Activated CD4-positive, alpha-beta T cell treated with anti-CD3 and anti-CD28 coated beads for 36 hours (primary cell): ENCODE measurements around the gene APP. TPM values are rescaled to one million over a fixed set of nuclear protein-coding genes. Genes with fewer than 3 reads are reported as not detected.

Source experiments
- ATAC-seq: fragments of 200-7000 bp; cut with Tn5 transposase; one replicate; pipeline ENCODE4 v1.10.0; 2021; ENCODE audit warnings: mild to moderate bottlenecking, moderate library complexity
- CTCF ChIA-PET: fragments of 350-600 bp; sonication (Branson Sonifier 250); formaldehyde crosslinking; loops from one replicate; lab custom pipeline; 2021; ENCODE audit warnings: antibody characterized with exemption; lab: Charles Lee
- POLR2A ChIA-PET: fragments of 350-600 bp; sonication (Branson Sonifier 250); formaldehyde crosslinking; loops from one replicate; lab custom pipeline; 2021; ENCODE audit warnings: antibody characterized with exemption, inconsistent platforms; lab: Charles Lee
- DNase-seq: peaks from one replicate; pipeline ENCODE4 v3.0.0-alpha.2; 2020
- H3K27ac Mint-ChIP-seq: one replicate; pipeline ENCODE4 v1.8.0; 2021; ENCODE audit warnings: mixed read lengths
- H3K27me3 Mint-ChIP-seq: one replicate; pipeline ENCODE4 v1.8.0; 2021; ENCODE audit warnings: mixed read lengths
- H3K36me3 Mint-ChIP-seq: one replicate; pipeline ENCODE4 v1.8.0; 2021; ENCODE audit warnings: low read depth, mixed read lengths
- H3K4me1 Mint-ChIP-seq: one replicate; pipeline ENCODE4 v1.8.0; 2021; ENCODE audit warnings: mixed read lengths
- H3K4me3 Mint-ChIP-seq: one replicate; pipeline ENCODE4 v1.8.0; 2021; ENCODE audit warnings: mild to moderate bottlenecking, moderate library complexity, mixed read lengths
- H3K9me3 Mint-ChIP-seq: one replicate; pipeline ENCODE4 v1.8.0; 2021; ENCODE audit warnings: low read depth, mixed read lengths
- intact Hi-C, 2 experiments: fragments of 100-400 bp; cut with DNase I in 1 of 2; cut with micrococcal nuclease in 1 of 2; formaldehyde crosslinking; loops; one replicate each; pipeline versions ENCODE4 v1.14.2 to v1.15.1; 2022 to 2024; cut with DNase I, micrococcal nuclease
- total RNA-seq, 2 experiments: library from RNA; stranded (reverse); gene quantifications; one replicate each; pipeline ENCODE4 v1.2.3, GENCODE V29; 2021

APP gene
- total RNA-seq, 2 experiments from 2014 or later, result 59.8 to 71.1 TPM

DNA sequence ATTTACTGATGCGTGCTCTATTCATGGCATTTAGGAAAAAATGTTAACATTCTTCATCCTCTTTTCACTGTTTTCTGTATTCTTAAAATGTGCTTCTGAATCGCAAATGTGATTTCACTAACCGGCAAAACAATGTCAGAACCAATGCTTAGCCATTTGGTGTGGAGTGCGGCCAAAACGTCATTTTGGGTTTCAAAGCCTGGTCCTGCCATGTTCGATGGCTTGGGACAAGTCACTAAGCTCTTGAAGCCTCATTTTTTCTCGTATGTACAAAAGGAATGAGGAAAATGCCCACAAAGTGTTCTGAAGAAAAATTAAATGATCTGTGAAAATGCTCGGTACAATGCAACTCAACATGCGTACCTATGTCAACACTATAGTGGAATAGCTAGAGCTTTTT lies 175.3 kb downstream of the APP start:
- Mint-ChIP-seq H3K9me3 (no peaks in the 10 kb centered on the region), H3K27me3 (no peaks in the 10 kb centered on the region), H3K36me3 (peaks cover 2% of the 10 kb centered on the region), H3K4me3 (no peak overlapping the region), H3K27ac (no peak overlapping the region), H3K4me1 (peaks cover 9% of the 10 kb centered on the region)
- POLR2A ChIA-PET, result no interaction called here
- CTCF ChIA-PET, result no interaction called here
- ATAC-seq, result no peak
- intact Hi-C loops, result no loop called here
- DNase-seq, result no peak

DNA sequence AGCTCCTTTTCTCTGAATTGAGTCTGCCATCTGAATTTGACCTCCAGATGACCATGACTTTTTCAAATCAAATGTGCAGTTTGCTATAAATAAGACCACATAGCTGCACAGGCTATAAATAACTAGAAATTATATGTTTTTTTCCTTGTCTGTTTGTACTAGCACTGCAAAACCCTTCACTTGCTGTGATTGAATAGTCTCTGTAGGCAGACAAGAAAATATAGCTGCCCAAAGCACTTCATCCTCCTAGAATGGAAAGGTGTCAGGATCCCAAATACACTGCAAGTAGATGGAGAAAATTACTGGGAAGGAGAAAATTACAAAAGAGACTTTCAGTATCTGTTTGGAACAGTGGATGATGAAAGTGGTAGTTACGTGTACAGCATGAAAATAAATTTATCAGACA lies 175.8 kb downstream of the APP start:
- CTCF ChIA-PET, result interaction anchor here (0.9 kb wide), 1 partner anchor 59 kb away, joined by 3 read pairs; no protein-coding TSS in a partner anchor
- intact Hi-C loops, result no loop called here
- H3K9me3 Mint-ChIP-seq, result no peaks in the 10 kb centered on the region
- peaks cover 4% of the 10 kb centered on the region for H3K4me1 Mint-ChIP-seq
- POLR2A ChIA-PET, result no interaction called here
- peaks cover 2% of the 10 kb centered on the region for H3K36me3 Mint-ChIP-seq
- no peaks in the 10 kb centered on the region for H3K27me3 Mint-ChIP-seq
- DNase-seq (no peak), ATAC-seq (no peak)
- H3K4me3 Mint-ChIP-seq, result no peak overlapping the region
- no peak overlapping the region for H3K27ac Mint-ChIP-seq

DNA sequence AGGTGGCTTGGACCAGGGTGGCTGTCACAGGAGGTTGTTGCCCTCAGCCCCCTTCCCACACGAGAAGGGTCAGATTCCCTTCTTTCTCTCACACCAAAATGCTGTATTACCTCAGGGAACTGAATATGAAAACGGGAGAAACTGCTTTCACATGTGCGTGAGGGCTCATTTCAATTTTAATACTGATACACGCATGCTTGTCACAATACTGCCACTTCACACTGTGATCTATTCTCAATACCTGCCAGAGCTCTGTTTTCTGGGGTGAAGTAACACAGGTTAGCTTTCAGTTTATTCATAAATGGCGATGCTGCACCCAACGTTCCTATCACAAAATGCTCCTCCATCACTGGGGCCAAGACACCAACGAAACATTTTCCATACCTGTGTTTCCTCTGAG lies 181.8 kb downstream of the APP start:
- ChIA-PET POLR2A (no interaction called here), CTCF (interaction anchor here (1.0 kb wide), 1 partner anchor 8 kb away, joined by 4 read pairs; no protein-coding TSS in a partner anchor)
- no peak overlapping the region for H3K4me3 Mint-ChIP-seq
- no peak overlapping the region for H3K27ac Mint-ChIP-seq
- ATAC-seq, result no peak
- DNase-seq, result no peak
- intact Hi-C loops, result no loop called here
- no peaks in the 10 kb centered on the region for H3K4me1 Mint-ChIP-seq
- no peaks in the 10 kb centered on the region for H3K9me3 Mint-ChIP-seq
- peaks cover 2% of the 10 kb centered on the region for H3K36me3 Mint-ChIP-seq
- no peaks in the 10 kb centered on the region for H3K27me3 Mint-ChIP-seq

DNA sequence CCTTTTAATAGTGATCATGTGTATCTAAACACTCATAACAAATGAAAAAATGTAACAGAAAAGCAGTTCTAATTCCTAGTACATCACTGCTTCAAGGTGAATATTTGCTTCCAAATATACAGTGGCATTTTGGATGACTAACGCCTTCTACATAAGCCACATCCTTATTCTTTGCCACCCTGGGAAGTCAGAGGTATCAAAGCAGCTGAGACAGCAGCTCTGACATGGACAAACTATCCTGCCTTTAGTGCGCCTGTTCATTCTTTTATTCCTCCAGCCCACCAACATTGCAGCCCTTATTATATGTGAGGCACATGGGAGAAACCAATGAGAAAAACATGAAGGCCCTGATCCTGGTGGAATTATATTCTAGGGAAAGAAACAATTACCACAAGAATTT lies 183.0 kb downstream of the APP start:
- intact Hi-C loops, result no loop called here
- CTCF ChIA-PET, result interaction anchor here (0.6 kb wide), 2 partner anchors 20 to 74 kb away, joined by 3 read pairs; no protein-coding TSS in a partner anchor
- H3K4me3 Mint-ChIP-seq, result no peak overlapping the region

DNA sequence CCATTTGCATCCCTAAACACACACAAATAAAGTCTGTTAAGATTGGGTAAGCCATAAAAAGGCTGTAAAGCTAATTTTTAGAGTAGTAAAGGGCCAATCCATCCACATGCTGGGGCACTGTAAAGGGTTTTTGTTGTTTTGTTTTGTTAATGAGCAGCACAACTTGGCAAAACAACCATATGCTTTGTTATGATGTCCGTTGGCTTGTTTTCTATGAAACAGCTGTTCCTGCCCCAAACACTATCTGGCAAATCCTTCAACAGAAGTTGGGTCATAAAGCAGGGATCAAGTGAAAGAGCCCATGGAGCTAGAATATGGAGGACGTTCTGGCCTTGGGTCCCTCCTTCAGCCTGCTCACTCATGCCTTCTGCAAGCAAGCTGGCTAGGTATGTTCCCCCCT lies 183.6 kb downstream of the APP start:
- H3K9me3 Mint-ChIP-seq, result no peaks in the 10 kb centered on the region
- no peaks in the 10 kb centered on the region for H3K4me1 Mint-ChIP-seq
- peaks cover 5% of the 10 kb centered on the region for H3K36me3 Mint-ChIP-seq
- no peak overlapping the region for H3K27ac Mint-ChIP-seq
- no peaks in the 10 kb centered on the region for H3K27me3 Mint-ChIP-seq
- ChIA-PET POLR2A (no interaction called here), CTCF (interaction anchor here (0.6 to 0.7 kb wide), 3 partner anchors 21 to 74 kb away, joined by 3 to 4 read pairs (median 3); no protein-coding TSS in a partner anchor)
- no peak for DNase-seq
- no peak overlapping the region for H3K4me3 Mint-ChIP-seq
- intact Hi-C loops, result no loop called here
- no peak for ATAC-seq

More for the DNA sequence above, 183.0 kb downstream of the APP start:
- DNase-seq, result no peak
- POLR2A ChIA-PET, result no interaction called here
- Mint-ChIP-seq H3K36me3 (peaks cover 2% of the 10 kb centered on the region), H3K27ac (no peak overlapping the region), H3K4me1 (no peaks in the 10 kb centered on the region), H3K27me3 (no peaks in the 10 kb centered on the region), H3K9me3 (no peaks in the 10 kb centered on the region)
- no peak for ATAC-seq

DNA sequence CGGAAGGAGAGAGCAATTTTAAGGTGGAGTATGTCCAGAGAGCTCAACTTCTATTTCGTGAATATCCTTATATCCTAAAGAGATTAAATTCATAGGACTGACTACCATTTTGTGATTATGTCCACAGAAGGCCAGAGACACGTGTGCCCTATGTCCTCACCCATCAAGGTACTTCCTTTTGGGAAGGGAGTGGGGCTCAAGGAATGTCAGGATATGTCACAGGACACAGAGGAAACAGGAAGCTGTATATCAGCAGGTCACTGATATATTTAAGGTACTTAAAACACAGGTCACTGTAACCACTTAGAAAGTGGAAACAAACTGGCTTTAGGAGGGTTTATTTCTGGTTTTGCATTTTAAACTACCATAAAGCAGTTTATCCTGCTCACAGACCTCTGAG lies 184.6 kb downstream of the APP start:
- Mint-ChIP-seq H3K27ac (no peak overlapping the region), H3K4me3 (no peak overlapping the region), H3K4me1 (peaks cover under 1% of the 10 kb centered on the region), H3K9me3 (no peaks in the 10 kb centered on the region), H3K27me3 (no peaks in the 10 kb centered on the region), H3K36me3 (peaks cover 12% of the 10 kb centered on the region)
- ChIA-PET POLR2A (no interaction called here), CTCF (no interaction called here)
- ATAC-seq (no peak), DNase-seq (no peak)
- intact Hi-C loops, result no loop called here

DNA sequence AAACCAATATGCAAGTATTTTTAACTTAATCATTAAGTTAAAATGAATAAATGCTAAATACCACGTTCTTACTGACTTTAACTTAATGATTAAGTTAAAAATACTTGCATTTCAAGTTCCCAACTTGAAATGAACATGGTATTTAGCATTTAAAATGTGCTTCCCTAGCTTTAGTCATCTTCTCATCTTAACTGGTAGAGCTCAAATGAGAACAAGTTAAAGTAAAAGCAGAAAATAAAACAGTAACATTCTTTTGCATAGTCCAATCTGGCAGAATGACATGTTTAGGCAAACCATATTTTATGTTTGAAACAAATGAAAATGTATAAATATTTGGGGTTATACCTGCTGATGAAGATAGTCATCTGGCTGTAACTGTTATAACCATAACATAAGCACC lies 186.0 kb downstream of the APP start:
- Mint-ChIP-seq H3K27me3 (no peaks in the 10 kb centered on the region), H3K4me3 (no peak overlapping the region), H3K9me3 (no peaks in the 10 kb centered on the region), H3K27ac (no peak overlapping the region), H3K36me3 (peaks cover 24% of the 10 kb centered on the region), H3K4me1 (peaks cover 13% of the 10 kb centered on the region)
- no peak for ATAC-seq
- ChIA-PET POLR2A (no interaction called here), CTCF (no interaction called here)
- intact Hi-C loops, result no loop called here
- DNase-seq, result no peak

DNA sequence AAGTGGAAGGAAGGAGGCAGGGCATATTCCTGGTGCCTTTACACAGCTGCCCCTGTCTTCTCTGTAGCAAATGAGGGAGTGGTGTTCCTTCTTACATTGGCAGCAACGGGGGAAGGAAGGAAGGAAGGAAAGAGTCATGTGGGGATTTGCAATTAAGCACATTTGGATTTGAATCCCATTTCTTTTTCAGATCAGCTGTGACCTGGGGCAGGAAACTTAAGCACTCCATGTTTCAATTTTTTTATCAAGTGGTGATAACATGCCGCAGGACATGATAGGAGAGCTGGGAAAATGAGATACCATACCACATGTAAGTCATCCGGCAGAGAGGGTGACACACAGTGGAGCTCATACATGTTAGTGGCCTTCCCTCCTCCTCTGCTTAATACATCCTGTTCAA lies 186.8 kb downstream of the APP start:
- ChIA-PET CTCF (interaction anchor here (0.7 kb wide), 1 partner anchor 23 kb away, joined by 3 read pairs; no protein-coding TSS in a partner anchor), POLR2A (no interaction called here)

DNA sequence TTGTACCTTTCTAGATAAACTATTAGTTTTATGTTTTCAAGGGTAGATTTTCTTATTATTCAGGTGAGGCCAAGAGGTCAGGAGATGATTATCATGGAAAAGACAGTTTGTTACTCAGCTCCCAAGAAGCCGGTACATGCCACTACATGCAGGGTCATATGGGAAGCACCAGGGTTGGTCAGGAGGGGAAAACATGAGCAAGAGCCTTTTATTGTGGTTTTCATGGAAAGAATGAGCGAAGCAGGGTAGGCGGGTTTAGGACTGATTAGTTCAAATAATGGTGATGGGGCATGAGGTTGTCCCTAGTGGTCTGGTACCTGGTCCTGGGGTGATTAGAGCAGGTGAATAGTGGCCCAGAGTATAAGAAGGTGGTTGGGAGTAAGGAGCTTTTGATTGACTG lies 189.9 kb downstream of the APP start:
- peak; percentile 18 for DNase-seq
- H3K27ac Mint-ChIP-seq, result peak overlapping the region; percentile 59

More for the DNA sequence above, 186.8 kb downstream of the APP start:
- Mint-ChIP-seq H3K27ac (no peak overlapping the region), H3K27me3 (no peaks in the 10 kb centered on the region), H3K9me3 (no peaks in the 10 kb centered on the region), H3K4me1 (peaks cover 13% of the 10 kb centered on the region), H3K36me3 (peaks cover 24% of the 10 kb centered on the region), H3K4me3 (no peak overlapping the region)
- ATAC-seq (no peak), DNase-seq (no peak)
- intact Hi-C loops, result no loop called here

DNA sequence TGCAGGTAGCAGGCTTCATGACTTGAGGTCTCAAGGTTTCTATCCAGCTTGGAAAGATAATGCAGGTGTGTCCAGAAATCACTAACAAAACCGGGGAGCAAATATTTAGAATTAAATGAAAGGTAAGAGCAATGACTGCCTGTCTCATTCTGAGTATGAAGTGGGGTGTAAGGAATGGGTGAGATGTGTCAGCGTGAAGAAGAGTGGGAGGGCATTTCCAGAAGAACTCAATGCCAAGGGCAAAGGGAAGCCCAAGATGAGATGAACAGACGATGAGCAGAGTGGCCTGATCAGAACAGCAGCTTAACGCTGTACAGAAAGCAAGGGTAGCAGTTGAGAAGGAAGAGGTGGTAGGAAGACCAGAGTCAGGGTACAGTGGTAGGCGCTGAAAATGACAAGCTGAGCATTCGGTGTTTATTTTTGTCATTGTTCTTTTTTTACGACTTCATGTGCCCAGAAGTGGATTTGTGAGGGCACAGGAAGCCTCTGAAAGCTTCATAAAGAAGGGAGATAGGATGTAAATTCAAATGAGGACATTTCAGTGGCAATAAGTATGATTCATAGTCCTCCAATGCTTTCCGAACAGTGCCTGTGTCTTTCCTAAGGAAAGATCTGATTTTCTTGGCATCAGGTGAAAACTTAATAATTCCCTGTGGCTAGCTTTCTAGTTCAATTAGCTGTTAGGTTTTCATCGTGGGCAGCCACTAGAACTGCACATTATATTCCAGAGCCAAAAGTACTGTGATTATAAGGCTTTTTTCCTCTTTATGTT lies 190.5 kb downstream of the APP start:
- DNase-seq, result peak; percentile 16
- Mint-ChIP-seq H3K4me3 (no peak overlapping the region), H3K27me3 (no peaks in the 10 kb centered on the region), H3K9me3 (no peaks in the 10 kb centered on the region), H3K4me1 (peaks cover 27% of the 10 kb centered on the region), H3K36me3 (peaks cover 34% of the 10 kb centered on the region), H3K27ac (peak overlapping the region; percentile 10)
- intact Hi-C loops, result no loop called here
- CTCF ChIA-PET, result interaction anchor here (0.8 kb wide), 1 partner anchor 8 kb away, joined by 4 read pairs; no protein-coding TSS in a partner anchor
- ATAC-seq, result peak; percentile 76
- POLR2A ChIA-PET, result no interaction called here

More for the DNA sequence above, 189.9 kb downstream of the APP start:
- intact Hi-C loops, result no loop called here
- Mint-ChIP-seq H3K9me3 (no peaks in the 10 kb centered on the region), H3K27me3 (no peaks in the 10 kb centered on the region), H3K4me3 (no peak overlapping the region), H3K36me3 (peaks cover 28% of the 10 kb centered on the region), H3K4me1 (peaks cover 27% of the 10 kb centered on the region)
- peak; percentile 44 for ATAC-seq
- POLR2A ChIA-PET, result no interaction called here
- CTCF ChIA-PET, result interaction anchor here (0.8 kb wide), 1 partner anchor 8 kb away, joined by 4 read pairs; no protein-coding TSS in a partner anchor

DNA sequence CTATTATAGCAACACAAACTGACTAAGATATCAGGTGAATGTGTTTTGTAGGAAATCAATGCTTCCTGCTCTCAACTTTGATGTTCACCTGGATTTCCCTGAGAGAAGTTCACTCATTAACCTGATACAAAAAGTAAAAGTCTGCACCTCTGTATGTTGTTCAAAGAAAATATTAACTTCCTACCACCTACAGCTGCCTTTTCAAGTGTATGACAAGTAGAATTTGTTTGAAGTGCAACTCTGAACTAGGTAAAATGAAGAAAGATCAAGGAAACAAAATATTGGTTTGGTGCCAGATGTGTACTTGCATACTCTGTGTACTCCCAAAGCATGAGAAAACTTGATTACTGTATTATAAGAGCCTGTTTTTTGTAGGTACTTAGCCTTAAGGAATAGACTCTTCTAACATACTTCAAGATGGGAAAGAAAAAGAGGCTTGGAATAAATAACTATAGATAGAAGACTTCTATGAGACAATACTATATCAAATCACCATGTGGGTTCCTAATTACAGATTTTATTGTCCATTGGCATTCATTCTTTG lies 193.4 kb downstream of the APP start:
- Mint-ChIP-seq H3K4me3 (no peak overlapping the region), H3K9me3 (no peaks in the 10 kb centered on the region), H3K36me3 (peaks cover 56% of the 10 kb centered on the region), H3K27ac (no peak overlapping the region), H3K4me1 (peaks cover 27% of the 10 kb centered on the region), H3K27me3 (no peaks in the 10 kb centered on the region)
- POLR2A ChIA-PET, result interaction anchor here (0.6 kb wide), 1 partner anchor 623 kb away, joined by 4 read pairs; no protein-coding TSS in a partner anchor
- no peak for ATAC-seq
- intact Hi-C loops, result no loop called here
- DNase-seq, result no peak
- CTCF ChIA-PET, result no interaction called here

DNA sequence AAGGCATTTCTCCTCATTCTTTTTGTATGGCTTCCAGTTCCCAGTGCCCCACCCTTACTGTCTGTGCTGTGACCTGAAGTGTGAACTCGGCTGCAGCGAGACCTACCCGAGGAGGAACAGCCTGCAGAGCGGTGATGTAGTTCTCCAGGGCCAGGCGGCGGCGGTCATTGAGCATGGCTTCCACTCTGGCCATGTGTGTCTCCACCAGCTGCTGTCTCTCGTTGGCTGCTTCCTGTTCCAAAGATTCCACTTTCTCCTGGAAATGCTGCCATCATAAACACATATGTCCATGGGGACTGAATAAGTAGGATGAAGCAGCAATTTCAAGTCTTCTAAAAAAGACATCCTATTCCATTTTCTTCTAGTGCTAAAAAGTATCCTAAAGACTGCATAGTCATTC lies 195.6 kb downstream of the APP start:
- ATAC-seq (no peak), DNase-seq (no peak)
- no peaks in the 10 kb centered on the region for H3K27me3 Mint-ChIP-seq
- POLR2A ChIA-PET, result no interaction called here
- H3K4me3 Mint-ChIP-seq, result no peak overlapping the region
- H3K9me3 Mint-ChIP-seq, result no peaks in the 10 kb centered on the region
- peaks cover 17% of the 10 kb centered on the region for H3K4me1 Mint-ChIP-seq
- CTCF ChIA-PET, result no interaction called here
- intact Hi-C loops, result no loop called here
- peaks cover 53% of the 10 kb centered on the region for H3K36me3 Mint-ChIP-seq
- no peak overlapping the region for H3K27ac Mint-ChIP-seq
